ENCODE data around the gene GREM2.

The GREM2 gene

GRCh38 chr1:240462766-240463395 is 149.1 kb downstream of the GREM2 start:
- no peaks in the 10 kb centered on the region for H3K36me3 ChIP-seq (ENCODE audit: control insufficient read depth, insufficient read depth, low read length)
- no peak overlapping the region for H3K9ac ChIP-seq (ENCODE audit: low read length)
- H3K9me3 ChIP-seq (ENCODE audit: control insufficient read depth, low read length) = no peaks in the 10 kb centered on the region
- no peaks in the 10 kb centered on the region for H3K4me1 ChIP-seq (ENCODE audit: control insufficient read depth, insufficient read depth, low read length)
- no peaks in the 10 kb centered on the region for H3K27me3 ChIP-seq (ENCODE audit: control insufficient read depth, insufficient read depth, low read length)
- no peak overlapping the region for H3K4me3 ChIP-seq (ENCODE audit: low read length)

DNA sequence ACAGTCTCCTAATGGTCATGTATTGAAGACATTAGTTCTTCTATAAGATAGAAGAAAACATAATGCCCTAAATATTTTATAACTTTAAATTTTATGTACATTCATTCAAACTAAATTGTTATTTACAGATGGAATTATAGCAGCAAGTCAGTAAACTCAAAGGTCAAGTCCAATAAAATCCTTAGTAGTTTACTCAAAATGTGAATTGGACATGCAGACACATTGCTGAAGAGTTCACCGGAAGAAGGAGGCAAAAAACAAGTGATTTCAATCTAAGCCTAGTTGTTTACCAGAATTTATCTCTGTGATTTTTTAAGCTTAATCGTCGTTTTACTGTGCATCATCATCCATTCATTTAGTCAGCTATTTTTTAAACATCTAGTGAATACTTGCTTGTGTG is 149.7 kb downstream of the GREM2 start:
- H3K9me3 ChIP-seq (ENCODE audit: control insufficient read depth, low read length) = no peaks in the 10 kb centered on the region
- H3K36me3 ChIP-seq (ENCODE audit: control insufficient read depth, insufficient read depth, low read length) = no peaks in the 10 kb centered on the region
- no peaks in the 10 kb centered on the region for H3K27me3 ChIP-seq (ENCODE audit: control insufficient read depth, insufficient read depth, low read length)
- no peak overlapping the region for H3K9ac ChIP-seq (ENCODE audit: low read length)
- no peaks in the 10 kb centered on the region for H3K4me1 ChIP-seq (ENCODE audit: control insufficient read depth, insufficient read depth, low read length)
- no peak overlapping the region for H3K4me3 ChIP-seq (ENCODE audit: low read length)

- no peaks in the 10 kb centered on the region for H3K36me3 ChIP-seq (ENCODE audit: control insufficient read depth, insufficient read depth, low read length)
- no peaks in the 10 kb centered on the region for H3K4me1 ChIP-seq (ENCODE audit: control insufficient read depth, insufficient read depth, low read length)
- no peaks in the 10 kb centered on the region for H3K9me3 ChIP-seq (ENCODE audit: control insufficient read depth, low read length)
- H3K4me3 ChIP-seq (ENCODE audit: low read length) = no peak overlapping the region
- H3K27me3 ChIP-seq (ENCODE audit: control insufficient read depth, insufficient read depth, low read length) = no peaks in the 10 kb centered on the region
- H3K9ac ChIP-seq (ENCODE audit: low read length) = no peak overlapping the region
Measured at GRCh38 chr1:240457203-240457602, 154.8 kb downstream of the GREM2 start.

DNA sequence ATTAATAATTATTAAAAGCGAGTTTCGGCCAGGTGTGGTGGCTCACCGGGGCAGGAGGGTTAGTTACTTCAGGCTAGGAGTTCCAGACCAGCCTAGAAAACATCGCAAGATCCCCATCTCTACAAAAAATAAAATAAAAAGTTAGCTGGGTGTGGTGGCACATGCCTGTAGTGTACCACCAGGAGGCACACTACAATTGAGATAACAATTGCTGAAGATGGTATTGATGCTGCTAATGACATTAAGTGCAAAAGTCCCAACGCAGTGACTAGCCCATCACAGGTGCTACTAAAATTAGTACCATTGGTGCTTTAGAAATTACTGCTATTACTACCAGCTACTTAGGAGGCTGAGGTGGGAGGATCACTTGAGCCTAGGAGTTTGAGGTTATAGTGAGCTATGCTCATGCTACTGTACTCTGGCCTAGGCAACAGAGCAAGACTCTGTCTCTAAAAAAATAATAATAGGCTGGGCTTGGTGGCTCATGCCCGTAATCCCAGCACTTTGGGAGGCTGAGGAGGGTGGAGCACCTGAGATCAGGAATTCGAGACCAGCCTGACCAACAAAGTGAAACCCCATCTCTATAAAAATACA is 156.6 kb downstream of the GREM2 start:
- Histone ChIP-seq H3K4me1 (ENCODE audit: control insufficient read depth, insufficient read depth, low read length) (no peaks in the 10 kb centered on the region), H3K27me3 (ENCODE audit: control insufficient read depth, insufficient read depth, low read length) (no peaks in the 10 kb centered on the region), H3K36me3 (ENCODE audit: control insufficient read depth, insufficient read depth, low read length) (no peaks in the 10 kb centered on the region), H3K9ac (ENCODE audit: low read length) (no peak overlapping the region), H3K9me3 (ENCODE audit: control insufficient read depth, low read length) (no peaks in the 10 kb centered on the region), H3K4me3 (ENCODE audit: low read length) (no peak overlapping the region)

DNA sequence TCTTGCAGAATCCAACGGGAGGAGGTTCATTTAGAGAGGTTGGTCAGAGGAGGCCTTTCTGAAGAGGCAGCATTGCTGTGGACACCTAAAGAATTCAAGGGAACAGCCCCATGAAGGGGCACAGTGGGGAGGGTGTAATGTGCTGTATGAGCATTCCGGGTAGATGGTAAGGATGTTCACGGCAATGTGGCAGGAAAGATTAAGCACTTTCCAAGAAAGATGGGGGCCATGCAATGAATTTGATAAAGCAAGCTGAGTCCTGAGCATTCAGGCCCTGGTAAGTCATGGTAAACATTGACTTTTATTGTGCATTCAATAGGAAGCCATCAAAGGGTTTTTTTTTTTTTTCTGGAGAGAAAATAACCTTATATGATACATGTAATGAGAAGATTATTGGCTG is 166.6 kb downstream of the GREM2 start:
- Histone ChIP-seq H3K9ac (ENCODE audit: low read length) (no peak overlapping the region), H3K4me3 (ENCODE audit: low read length) (no peak overlapping the region), H3K27me3 (ENCODE audit: control insufficient read depth, insufficient read depth, low read length) (no peaks in the 10 kb centered on the region), H3K36me3 (ENCODE audit: control insufficient read depth, insufficient read depth, low read length) (no peaks in the 10 kb centered on the region), H3K4me1 (ENCODE audit: control insufficient read depth, insufficient read depth, low read length) (no peaks in the 10 kb centered on the region), H3K9me3 (ENCODE audit: control insufficient read depth, low read length) (no peaks in the 10 kb centered on the region)

DNA sequence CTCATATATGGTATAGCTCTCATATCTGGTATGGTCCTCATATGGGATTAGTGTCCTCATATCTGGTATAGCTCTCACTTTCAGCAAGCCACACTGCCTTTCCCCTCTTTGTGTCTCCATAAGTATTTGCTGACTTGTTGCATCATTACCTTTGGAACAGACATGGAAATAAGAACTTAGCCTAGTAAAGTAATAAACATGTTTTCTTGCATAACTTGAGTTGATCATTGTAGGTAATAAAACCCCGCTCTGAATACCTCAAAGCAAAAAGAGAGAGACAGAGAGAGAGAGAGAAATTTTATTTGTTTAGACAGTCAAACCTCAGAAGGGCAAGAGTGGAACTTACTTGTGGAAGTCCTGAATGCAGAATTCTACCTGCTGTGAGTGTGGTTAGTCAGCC is 170.3 kb downstream of the GREM2 start:
- Histone ChIP-seq H3K4me3 (ENCODE audit: low read length) (no peak overlapping the region), H3K9ac (ENCODE audit: low read length) (no peak overlapping the region), H3K9me3 (ENCODE audit: control insufficient read depth, low read length) (no peaks in the 10 kb centered on the region), H3K36me3 (ENCODE audit: control insufficient read depth, insufficient read depth, low read length) (no peaks in the 10 kb centered on the region), H3K4me1 (ENCODE audit: control insufficient read depth, insufficient read depth, low read length) (no peaks in the 10 kb centered on the region), H3K27me3 (ENCODE audit: control insufficient read depth, insufficient read depth, low read length) (no peaks in the 10 kb centered on the region)

All from mucosa of stomach (tissue), 1 donor.